Parathyroid adenoma (tissue), 2 donors: ENCODE results near the gene LRP1B.
"Not testable (repeated sequence)": the region's sequence is repeated elsewhere in the genome, so short reads cannot be mapped to it uniquely, and the experiment has no call there.

ENCODE experiments used
- H2AFZ ChIP-seq: fragments of 300-600 bp; sonication (generic); one replicate; pipeline ENCODE4 v1.7.0; 2017; ENCODE audit warnings: antibody characterized with exemption, mild to moderate bottlenecking
- H3K27ac ChIP-seq: fragments of 300-600 bp; sonication (generic); one replicate; pipeline ENCODE4 v1.7.0; 2017
- H3K27me3 ChIP-seq: fragments of 300-600 bp; sonication (generic); one replicate; pipeline ENCODE4 v1.7.0; 2017; ENCODE audit warnings: low read length; ENCODE audit not compliant: control insufficient read depth, insufficient read depth
- H3K36me3 ChIP-seq: fragments of 300-600 bp; sonication (generic); one replicate; pipeline ENCODE4 v1.7.0; 2017; ENCODE audit warnings: low read length; ENCODE audit not compliant: control insufficient read depth, insufficient read depth
- H3K4me1 ChIP-seq: fragments of 300-600 bp; sonication (generic); one replicate; pipeline ENCODE4 v1.7.0; 2017; ENCODE audit warnings: control low read depth
- H3K4me2 ChIP-seq: fragments of 300-600 bp; sonication (generic); one replicate; pipeline ENCODE4 v1.7.0; 2017; ENCODE audit warnings: low read length
- H3K4me3 ChIP-seq: fragments of 300-600 bp; sonication (generic); one replicate; pipeline ENCODE4 v1.7.0; 2017; ENCODE audit warnings: low read depth, low read length
- H3K79me2 ChIP-seq: fragments of 300-600 bp; sonication (generic); one replicate; pipeline ENCODE4 v1.7.0; 2017; ENCODE audit warnings: control low read depth
- H3K9ac ChIP-seq: fragments of 300-600 bp; sonication (generic); one replicate; pipeline ENCODE4 v1.7.0; 2017; ENCODE audit warnings: mild to moderate bottlenecking
- H3K9me3 ChIP-seq: fragments of 300-600 bp; sonication (generic); one replicate; pipeline ENCODE4 v1.7.0; 2017; ENCODE audit warnings: low read length; ENCODE audit not compliant: control insufficient read depth
- CTCF ChIP-seq: fragments of 300-600 bp; sonication (generic); IDR thresholded peaks from one replicate; pipeline ENCODE4 v1.7.0; 2017; ENCODE audit warnings: antibody characterized with exemption, mild to moderate bottlenecking
- donor health status: primary hyperparathyroidism.

The LRP1B gene

GRCh38 chr2:140416577-140416976, 1714.2 kb downstream of the LRP1B start:
- Histone ChIP-seq H3K79me2 (no peaks in the 10 kb centered on the region), H3K36me3 (no peaks in the 10 kb centered on the region), H3K27ac (no peak overlapping the region), H3K4me2 (no peak overlapping the region), H2AFZ (no peak overlapping the region), H3K4me1 (no peaks in the 10 kb centered on the region), H3K4me3 (no peak overlapping the region), H3K27me3 (no peaks in the 10 kb centered on the region), H3K9me3 (no peaks in the 10 kb centered on the region), H3K9ac (no peak overlapping the region)
- no peak for TF ChIP-seq CTCF

- not testable (repeated sequence) for H3K4me1 ChIP-seq, H3K4me3 ChIP-seq, H3K4me2 ChIP-seq, H3K27ac ChIP-seq, H3K9ac ChIP-seq, H3K79me2 ChIP-seq, H2AFZ ChIP-seq, H3K9me3 ChIP-seq, H3K36me3 ChIP-seq, H3K27me3 ChIP-seq
Observed at GRCh38 chr2:140415035-140415434, 1715.8 kb downstream of the LRP1B start.

- Histone ChIP-seq H3K79me2 (no peaks in the 10 kb centered on the region), H3K27ac (no peak overlapping the region), H2AFZ (no peak overlapping the region), H3K4me1 (no peaks in the 10 kb centered on the region), H3K9me3 (no peaks in the 10 kb centered on the region), H3K27me3 (no peaks in the 10 kb centered on the region), H3K4me3 (no peak overlapping the region), H3K9ac (no peak overlapping the region), H3K4me2 (no peak overlapping the region), H3K36me3 (no peaks in the 10 kb centered on the region)
- TF ChIP-seq CTCF, result no peak
Observed at GRCh38 chr2:140410695-140411094, 1720.1 kb downstream of the LRP1B start.

- H3K4me2 ChIP-seq, result no peak overlapping the region
- H3K9me3 ChIP-seq, result no peaks in the 10 kb centered on the region
- H2AFZ ChIP-seq, result no peak overlapping the region
- no peaks in the 10 kb centered on the region for H3K27me3 ChIP-seq
- H3K9ac ChIP-seq, result no peak overlapping the region
- no peak for TF ChIP-seq CTCF
- H3K4me1 ChIP-seq, result no peaks in the 10 kb centered on the region
- no peak overlapping the region for H3K27ac ChIP-seq
- H3K79me2 ChIP-seq, result no peaks in the 10 kb centered on the region
- H3K36me3 ChIP-seq, result no peaks in the 10 kb centered on the region
- H3K4me3 ChIP-seq, result no peak overlapping the region
Observed at GRCh38 chr2:140401056-140401455, 1729.8 kb downstream of the LRP1B start.

- Histone ChIP-seq H3K9me3 (no peaks in the 10 kb centered on the region), H3K27me3 (no peaks in the 10 kb centered on the region), H3K4me3 (no peak overlapping the region), H2AFZ (no peak overlapping the region), H3K4me1 (no peaks in the 10 kb centered on the region), H3K4me2 (no peak overlapping the region), H3K79me2 (no peaks in the 10 kb centered on the region), H3K27ac (no peak overlapping the region), H3K9ac (no peak overlapping the region), H3K36me3 (no peaks in the 10 kb centered on the region)
- TF ChIP-seq CTCF, result no peak
Observed at GRCh38 chr2:140392824-140393223, 1738.0 kb downstream of the LRP1B start.
